WTC11 (cell line): ENCODE measurements around the gene DAB1.

Experiments
- ATF1 ChIP-seq: sonication (generic); formaldehyde crosslinking; IDR thresholded peaks from 2 replicates; pipeline ENCODE4 v1.8.1; 2023; ENCODE audit warnings: mild to moderate bottlenecking, moderate library complexity, missing genetic modification reagents
- CREB1 ChIP-seq: sonication (generic); formaldehyde crosslinking; IDR thresholded peaks from 2 replicates; pipeline ENCODE4 v1.8.0; 2023; ENCODE audit warnings: mild to moderate bottlenecking, missing genetic modification reagents
- CTCF ChIP-seq: fragments of 200-600 bp; IDR thresholded peaks from 2 replicates; pipeline ENCODE4 v1.8.0; 2022; ENCODE audit warnings: antibody characterized with exemption
- KAT7 ChIP-seq: sonication (generic); formaldehyde crosslinking; IDR thresholded peaks from 2 replicates; pipeline ENCODE4 v1.8.1; 2023; ENCODE audit warnings: missing genetic modification reagents, mild to moderate bottlenecking, borderline replicate concordance
- NR2C2 ChIP-seq: sonication (generic); formaldehyde crosslinking; IDR thresholded peaks from 2 replicates; pipeline ENCODE4 v1.8.0; 2022; ENCODE audit warnings: mild to moderate bottlenecking, missing genetic modification reagents
- OVOL2 ChIP-seq: fragments of 250-450 bp; sonication (Bioruptor Pico); IDR thresholded peaks from 2 replicates; pipeline ENCODE4 v1.9.0; 2021; ENCODE audit warnings: mild to moderate bottlenecking, borderline replicate concordance
- TCF7 ChIP-seq: sonication (generic); formaldehyde crosslinking; IDR thresholded peaks from 2 replicates; pipeline ENCODE4 v1.8.0; 2022; ENCODE audit warnings: mild to moderate bottlenecking, low read depth, missing genetic modification reagents, moderate library complexity
- TP53 ChIP-seq: sonication (generic); formaldehyde crosslinking; IDR thresholded peaks from 2 replicates; pipeline ENCODE4 v1.8.1; 2023; ENCODE audit warnings: mild to moderate bottlenecking, missing genetic modification reagents
- ZNF121 ChIP-seq: sonication (generic); formaldehyde crosslinking; IDR thresholded peaks from 2 replicates; pipeline ENCODE4 v1.8.0; 2023; ENCODE audit warnings: missing genetic modification reagents
- ZNF138 ChIP-seq: sonication (generic); formaldehyde crosslinking; conservative IDR thresholded peaks from 2 replicates; pipeline ENCODE4 v1.8.1; 2022; ENCODE audit warnings: mild to moderate bottlenecking, moderate library complexity, missing genetic modification reagents
- ZNF512 ChIP-seq: sonication (generic); formaldehyde crosslinking; IDR thresholded peaks from 2 replicates; pipeline ENCODE4 v1.8.1; 2022; ENCODE audit warnings: missing genetic modification reagents, borderline replicate concordance
- TF ChIP-seq, protein P1 (sequence below): sonication (generic); formaldehyde crosslinking; IDR thresholded peaks from 2 replicates; pipeline ENCODE4 v1.8.1; 2023; ENCODE audit warnings: mild to moderate bottlenecking, moderate library complexity, missing genetic modification reagents
- TF ChIP-seq, protein P2 (sequence below): sonication (generic); formaldehyde crosslinking; IDR thresholded peaks from 2 replicates; pipeline ENCODE4 v1.8.1; 2023; ENCODE audit warnings: mild to moderate bottlenecking, missing genetic modification reagents

GRCh38 chr1:57020216-57020615 lies 403.6 kb downstream of the DAB1 start:
- TF ChIP-seq ZNF512 (CRISPR knock-in tag): no peak
- no peak for TF ChIP-seq OVOL2 (CRISPR knock-in tag)
- TF ChIP-seq CTCF: no peak
- no peak for TF ChIP-seq ZNF138 (CRISPR knock-in tag)
- TF ChIP-seq, protein P1, sequence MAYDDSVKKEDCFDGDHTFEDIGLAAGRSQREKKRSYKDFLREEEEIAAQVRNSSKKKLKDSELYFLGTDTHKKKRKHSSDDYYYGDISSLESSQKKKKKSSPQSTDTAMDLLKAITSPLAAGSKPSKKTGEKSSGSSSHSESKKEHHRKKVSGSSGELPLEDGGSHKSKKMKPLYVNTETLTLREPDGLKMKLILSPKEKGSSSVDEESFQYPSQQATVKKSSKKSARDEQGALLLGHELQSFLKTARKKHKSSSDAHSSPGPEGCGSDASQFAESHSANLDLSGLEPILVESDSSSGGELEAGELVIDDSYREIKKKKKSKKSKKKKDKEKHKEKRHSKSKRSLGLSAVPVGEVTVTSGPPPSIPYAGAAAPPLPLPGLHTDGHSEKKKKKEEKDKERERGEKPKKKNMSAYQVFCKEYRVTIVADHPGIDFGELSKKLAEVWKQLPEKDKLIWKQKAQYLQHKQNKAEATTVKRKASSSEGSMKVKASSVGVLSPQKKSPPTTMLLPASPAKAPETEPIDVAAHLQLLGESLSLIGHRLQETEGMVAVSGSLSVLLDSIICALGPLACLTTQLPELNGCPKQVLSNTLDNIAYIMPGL (CRISPR knock-in tag): no peak
- TF ChIP-seq, protein P2, sequence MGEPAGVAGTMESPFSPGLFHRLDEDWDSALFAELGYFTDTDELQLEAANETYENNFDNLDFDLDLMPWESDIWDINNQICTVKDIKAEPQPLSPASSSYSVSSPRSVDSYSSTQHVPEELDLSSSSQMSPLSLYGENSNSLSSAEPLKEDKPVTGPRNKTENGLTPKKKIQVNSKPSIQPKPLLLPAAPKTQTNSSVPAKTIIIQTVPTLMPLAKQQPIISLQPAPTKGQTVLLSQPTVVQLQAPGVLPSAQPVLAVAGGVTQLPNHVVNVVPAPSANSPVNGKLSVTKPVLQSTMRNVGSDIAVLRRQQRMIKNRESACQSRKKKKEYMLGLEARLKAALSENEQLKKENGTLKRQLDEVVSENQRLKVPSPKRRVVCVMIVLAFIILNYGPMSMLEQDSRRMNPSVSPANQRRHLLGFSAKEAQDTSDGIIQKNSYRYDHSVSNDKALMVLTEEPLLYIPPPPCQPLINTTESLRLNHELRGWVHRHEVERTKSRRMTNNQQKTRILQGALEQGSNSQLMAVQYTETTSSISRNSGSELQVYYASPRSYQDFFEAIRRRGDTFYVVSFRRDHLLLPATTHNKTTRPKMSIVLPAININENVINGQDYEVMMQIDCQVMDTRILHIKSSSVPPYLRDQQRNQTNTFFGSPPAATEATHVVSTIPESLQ (CRISPR knock-in tag): no peak
- no peak for TF ChIP-seq TCF7 (CRISPR knock-in tag)
- TF ChIP-seq NR2C2 (CRISPR knock-in tag): no peak
- no peak for TF ChIP-seq KAT7 (CRISPR knock-in tag)
- TF ChIP-seq ZNF121 (CRISPR knock-in tag): no peak
- no peak for TF ChIP-seq ATF1
- no peak for TF ChIP-seq TP53
- TF ChIP-seq CREB1 (CRISPR knock-in tag): no peak
